ENCODE measurements around the gene RUVBL1.
A peak's percentile ranks its signal among the peaks of the same experiment; 100 is the strongest.

The RUVBL1 gene

DNA sequence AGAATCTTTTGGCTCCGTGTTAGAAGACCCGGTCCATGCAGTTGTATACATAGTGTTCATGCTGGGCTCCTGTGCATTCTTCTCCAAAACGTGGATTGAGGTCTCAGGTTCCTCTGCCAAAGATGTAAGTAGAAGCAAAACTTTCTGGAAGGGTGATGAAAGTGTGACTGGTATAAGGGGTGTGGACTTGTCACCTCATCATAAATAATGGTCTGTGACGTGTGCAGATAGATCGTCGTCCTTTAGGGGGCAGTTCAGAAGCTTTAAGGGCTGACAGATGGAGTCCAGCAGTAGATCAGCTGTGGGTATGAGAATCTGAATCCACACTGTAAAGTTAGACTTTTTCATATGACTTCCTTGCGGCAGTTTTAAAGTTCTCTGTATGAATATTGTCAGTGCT lies 56.1 kb downstream of the RUVBL1 start:
- DNase-seq (ENCODE audit: low read depth in 2 of 2): no peak

DNA sequence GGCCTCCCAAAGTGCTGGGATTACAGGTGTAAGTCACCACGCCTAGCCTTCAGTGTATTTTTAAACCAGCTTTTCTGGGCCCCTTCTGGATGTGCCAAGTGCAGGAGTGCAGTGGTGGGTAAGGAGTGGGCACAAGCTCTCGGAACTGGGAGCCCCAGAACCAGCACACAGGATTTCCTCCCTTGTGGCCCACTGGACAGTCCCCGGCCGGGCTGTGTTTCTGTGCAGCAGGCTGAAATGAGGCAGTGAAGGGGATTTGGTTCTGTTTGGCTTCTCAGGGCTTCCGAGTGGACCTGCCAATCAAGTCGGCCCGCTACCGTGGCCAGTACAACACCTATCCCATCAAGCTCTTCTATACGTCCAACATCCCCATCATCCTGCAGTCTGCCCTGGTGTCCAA lies 56.9 kb downstream of the RUVBL1 start:
- DNase-seq (ENCODE audit: low read depth in 2 of 2): no peak

DNA sequence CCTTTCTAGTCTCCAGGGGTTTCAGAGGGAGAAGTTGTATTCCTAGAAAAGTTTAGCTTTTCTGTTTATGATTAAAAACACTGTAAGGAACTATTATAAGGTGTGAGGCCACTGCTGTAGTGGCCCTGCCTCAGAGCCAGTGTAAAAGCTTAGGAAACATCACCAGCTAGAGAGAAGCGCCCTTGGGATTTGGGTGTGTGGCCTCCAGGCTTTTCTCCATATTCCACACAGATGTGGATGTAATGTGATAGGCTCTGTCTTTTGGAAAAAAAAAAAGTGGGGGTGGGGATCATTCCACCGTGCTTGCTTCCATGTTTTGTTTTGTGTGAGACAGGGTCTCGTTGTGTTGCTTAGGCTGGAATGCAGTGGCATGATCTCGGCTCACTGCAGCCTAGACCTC lies 57.5 kb downstream of the RUVBL1 start:
- no peak for DNase-seq (ENCODE audit: low read depth in 2 of 2)

DNA sequence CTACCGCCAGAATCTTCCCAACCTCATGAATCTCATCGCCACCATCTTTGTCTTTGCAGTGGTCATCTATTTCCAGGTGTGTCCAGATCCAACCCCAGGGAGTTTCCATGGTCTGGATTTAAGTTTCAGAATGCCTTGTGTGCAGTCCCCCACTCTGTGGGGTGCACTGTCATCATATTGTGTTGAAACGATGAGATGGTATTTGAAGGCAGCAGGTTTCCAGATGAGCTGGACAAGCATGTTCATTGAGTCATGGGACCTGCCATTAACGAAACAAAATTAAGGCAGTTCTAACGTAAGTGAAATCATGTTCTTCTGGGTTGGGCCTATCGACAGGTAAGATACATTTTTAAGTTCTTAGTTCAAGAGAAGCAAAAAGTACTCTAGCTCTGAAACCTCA lies 58.6 kb downstream of the RUVBL1 start:
- no peak for DNase-seq (ENCODE audit: low read depth in 2 of 2)

DNA sequence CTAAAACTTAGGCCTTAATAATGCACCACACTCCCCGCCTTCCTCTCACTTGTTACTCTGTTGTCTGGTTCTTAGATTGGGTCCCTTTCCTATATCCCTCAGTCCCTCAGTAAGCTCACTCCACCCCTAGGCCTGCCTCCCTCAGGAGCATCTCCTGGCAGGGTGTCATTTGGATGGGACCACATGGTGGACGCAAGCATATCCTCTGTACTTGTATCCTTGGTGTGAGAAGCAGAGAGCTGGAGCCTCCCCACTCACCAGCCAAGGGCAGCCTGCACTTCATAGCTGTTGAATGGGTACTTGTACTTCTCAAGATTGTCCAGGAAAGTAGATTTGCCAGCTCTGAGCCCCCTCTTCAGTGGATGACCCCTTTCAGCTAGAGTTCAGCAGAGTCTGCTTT lies 59.7 kb downstream of the RUVBL1 start:
- DNase-seq (ENCODE audit: low read depth in 2 of 2): no peak

DNA sequence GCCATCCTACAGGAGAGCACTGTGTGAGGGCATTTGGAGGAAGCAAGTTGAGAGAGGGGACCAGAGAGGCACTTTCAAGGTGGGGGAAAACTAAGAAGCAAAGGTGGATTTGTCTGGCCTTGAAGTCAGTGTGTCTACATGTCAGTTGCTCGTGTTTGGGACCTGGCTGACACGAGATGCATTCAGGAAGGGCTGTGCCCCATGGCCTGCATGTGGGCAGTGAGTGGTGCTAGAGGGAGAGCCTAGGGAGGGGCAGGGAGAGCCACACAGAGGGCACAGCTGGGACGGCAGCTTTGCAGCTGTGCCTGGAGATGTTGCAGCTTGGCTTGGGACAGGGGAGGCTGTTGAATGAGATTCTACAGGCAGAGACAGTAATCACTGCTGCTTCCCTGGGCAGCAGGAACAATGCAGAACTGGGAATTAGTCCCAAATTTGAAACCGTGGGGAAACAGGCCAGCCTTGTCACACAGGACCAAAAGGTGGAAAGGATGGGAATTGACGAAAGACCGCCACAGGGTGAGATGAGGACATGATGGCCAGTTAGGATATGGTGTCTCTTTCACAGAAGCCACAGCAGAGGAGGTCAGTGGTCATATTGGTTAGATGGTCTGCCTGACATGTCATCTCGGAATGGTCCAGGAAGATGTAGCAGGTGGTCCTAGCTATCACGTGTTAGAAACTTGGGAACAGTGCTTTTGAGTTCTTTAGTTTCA lies 61.4 kb downstream of the RUVBL1 start:
- DNase-seq (ENCODE audit: low read depth in 2 of 2): no peak

DNA sequence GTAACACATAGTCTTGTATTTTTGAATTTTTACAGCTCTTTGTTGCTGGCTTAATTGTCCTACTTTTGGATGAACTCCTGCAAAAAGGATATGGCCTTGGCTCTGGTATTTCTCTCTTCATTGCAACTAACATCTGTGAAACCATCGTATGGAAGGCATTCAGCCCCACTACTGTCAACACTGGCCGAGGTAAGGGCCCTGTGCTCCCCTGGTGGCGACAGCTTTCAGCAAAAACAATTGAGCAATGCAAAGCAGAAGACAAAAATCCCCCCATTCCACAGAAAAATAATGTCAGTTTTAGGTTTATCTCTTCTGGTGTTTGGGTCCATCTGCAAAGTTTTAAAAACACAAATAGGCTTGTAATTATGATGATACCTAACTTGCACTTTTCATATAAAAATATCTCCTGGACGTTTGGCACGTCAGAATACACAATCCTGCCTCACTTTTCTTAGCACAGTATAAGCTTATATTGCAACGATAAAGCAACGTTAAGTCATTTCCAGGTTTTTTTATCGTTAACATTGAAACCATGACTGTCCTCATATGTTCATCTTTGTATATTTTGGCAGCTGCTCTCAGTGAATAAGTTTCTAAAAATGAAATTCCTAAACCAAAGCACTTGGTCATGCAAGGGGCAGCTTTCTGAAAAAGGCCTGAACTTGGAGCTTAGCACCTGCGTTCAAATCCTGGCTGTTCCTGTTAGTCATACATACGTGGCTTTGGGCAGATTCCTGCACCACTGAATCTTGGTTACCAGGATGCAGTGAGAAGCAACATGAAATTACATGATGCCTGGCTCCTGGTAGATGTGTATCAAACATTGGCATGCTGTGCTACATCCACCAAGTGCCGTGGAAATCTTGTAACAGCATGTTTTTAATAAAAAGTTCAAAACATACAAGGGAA lies 62.9 kb downstream of the RUVBL1 start:
- no peak for DNase-seq (ENCODE audit: low read depth in 2 of 2)

DNA sequence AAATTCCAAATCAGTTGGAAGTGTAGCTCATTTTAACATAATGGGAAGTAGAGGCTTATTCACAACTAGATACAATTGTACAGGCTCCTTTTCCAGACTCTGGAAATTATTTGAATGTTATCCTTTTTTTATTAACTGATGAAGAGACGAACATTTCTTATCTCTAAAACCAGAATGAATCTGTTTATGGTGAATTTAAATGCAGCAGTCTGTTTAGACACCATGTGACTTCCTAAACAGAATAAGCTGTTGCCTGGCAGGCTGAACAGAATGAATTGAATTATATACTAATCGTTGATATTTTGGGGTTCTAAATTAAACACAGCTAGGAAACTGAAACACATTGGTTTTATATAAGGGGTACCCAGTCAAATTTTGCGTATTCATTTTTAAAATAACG lies 67.4 kb downstream of the RUVBL1 start:
- DNase-seq (ENCODE audit: low read depth in 2 of 2): no peak

DNA sequence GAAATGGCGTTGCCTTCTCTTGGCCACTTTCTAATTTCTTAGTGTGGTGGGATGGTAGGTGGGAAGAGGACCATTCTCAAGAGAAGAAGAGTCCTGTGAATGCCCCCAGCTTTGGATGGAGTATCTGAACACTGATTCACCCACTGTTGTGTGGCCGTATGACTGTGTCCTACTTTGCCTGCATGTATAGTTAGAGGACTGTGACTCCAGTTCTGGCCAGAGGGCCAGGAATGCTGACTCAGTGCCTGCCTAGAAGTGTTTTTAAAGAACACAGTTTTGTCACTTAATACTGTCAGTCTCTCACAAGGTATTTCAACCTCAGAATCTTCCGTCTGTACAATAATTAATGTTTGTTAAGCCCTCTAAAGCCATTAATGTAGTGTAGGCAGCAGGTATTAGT lies 69.2 kb downstream of the RUVBL1 start:
- DNase-seq (ENCODE audit: low read depth in 2 of 2): no peak

DNA sequence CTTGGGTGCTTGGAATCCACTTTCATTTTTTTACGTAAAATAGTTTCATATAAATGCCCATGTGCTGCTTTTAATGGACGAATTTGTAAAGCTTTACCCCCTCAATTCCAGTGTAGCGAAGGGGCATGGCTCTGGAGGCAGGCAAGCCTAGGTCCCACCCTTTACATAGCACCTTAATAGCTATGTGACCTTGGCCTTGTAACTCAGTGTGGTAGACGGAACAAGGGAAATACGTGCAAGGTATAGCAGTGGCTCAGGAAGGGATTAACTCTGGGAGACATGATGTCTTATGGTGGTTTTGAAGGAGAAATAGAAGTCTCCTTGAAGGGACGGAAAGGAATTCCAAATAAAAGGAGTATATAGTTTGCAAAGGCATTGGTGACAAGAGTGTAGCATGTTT lies 70.0 kb downstream of the RUVBL1 start:
- DNase-seq (ENCODE audit: low read depth in 2 of 2): no peak

DNA sequence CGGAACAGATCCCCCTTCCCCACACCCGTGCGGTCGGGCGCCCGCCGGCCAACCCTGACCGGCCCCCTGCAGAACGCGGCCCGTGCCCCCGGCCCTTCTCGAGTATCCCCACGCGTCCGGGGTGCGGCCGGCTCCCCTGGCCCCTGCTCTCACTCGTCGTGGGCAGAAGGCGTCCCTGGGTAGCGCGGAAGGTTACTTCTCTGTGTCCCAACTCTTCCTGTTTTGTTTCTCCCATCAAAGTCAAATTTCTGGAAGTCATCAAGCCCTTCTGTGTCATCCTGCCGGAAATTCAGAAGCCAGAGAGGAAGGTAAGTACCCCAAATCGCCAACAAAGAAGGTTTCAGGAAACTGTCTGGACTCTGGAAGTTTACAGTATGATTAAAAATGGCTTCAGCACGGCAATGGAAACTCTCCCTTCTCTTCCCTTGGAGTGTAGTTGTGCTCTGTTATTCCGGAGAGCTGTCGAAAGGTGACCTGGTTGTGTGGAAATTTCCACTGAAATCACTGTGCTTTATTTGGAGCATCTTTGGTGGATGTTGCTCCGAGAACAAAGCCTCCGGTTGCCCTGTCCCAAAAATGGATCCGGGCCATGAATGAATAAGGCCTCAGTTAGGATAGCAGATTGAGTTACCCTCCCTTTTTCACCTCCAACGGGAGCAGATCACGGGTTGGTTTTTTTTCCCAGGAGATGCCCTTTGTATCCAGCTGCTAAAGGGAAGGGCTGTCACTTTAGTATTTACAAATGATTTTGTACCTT lies 70.8 kb downstream of the RUVBL1 start:
- DNase-seq (ENCODE audit: low read depth in 2 of 2): no peak

DNA sequence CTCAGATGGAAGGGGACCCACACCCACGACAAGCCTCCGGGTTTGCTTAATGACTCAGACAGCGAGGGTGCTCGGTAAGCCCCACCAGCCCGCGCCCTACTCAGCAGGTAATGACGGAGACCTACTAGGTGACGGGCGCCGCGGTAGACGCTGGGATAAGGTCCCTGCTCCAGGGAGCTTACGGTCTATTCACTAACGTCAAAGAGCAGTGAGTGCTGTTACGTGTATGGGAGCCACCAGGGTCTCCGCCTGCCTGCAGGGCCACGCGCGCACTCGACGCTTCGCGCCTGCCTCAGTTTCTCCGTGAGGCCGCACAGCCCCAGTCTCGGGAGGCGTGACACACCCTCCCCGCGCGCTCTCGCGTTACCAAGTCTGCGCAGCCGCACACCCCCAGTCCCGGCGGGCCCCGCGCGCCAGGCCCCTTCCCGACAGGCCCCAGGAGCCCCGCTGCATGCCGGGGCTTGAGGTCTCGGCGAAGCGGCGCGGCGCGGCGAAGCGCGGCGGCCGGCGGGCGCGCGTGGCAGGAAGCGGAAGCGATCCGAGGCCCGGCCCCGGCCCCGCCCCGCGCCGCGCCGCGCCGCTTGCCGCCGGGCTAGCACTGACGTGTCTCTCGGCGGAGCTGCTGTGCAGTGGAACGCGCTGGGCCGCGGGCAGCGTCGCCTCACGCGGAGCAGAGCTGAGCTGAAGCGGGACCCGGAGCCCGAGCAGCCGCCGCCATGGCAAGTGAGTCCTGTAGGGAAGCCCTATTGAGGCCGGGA lies 71.6 kb downstream of the RUVBL1 start, which contains the start of gene SEC61A1:
SEC61A1 (plus strand) TSS at position 601 of the 758 bp plus-strand sequence; CDS start at position 717, 116 bp downstream.
- DNase-seq (ENCODE audit: low read depth in 2 of 2): peak; percentile 91 to 92

DNA sequence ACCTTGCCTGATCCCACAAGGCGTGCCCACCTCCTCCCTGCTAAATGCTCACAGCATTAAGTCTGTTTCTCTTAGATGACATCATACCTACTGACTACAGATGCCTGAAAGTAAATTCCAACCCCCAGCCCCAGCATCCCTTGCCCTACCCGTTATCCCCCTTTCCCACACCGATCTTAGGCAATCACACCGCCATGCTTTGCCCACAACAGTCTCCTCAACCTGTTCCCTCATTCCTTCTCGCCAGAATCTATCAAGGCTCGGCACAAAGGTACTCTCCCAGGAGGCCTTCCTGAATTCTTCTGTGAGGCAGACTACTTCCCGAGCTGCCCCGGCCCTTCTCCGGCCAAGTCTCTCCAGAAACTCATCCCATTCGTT lies 72.2 kb downstream of the RUVBL1 start:
- no peak for DNase-seq (ENCODE audit: low read depth in 2 of 2)

DNA sequence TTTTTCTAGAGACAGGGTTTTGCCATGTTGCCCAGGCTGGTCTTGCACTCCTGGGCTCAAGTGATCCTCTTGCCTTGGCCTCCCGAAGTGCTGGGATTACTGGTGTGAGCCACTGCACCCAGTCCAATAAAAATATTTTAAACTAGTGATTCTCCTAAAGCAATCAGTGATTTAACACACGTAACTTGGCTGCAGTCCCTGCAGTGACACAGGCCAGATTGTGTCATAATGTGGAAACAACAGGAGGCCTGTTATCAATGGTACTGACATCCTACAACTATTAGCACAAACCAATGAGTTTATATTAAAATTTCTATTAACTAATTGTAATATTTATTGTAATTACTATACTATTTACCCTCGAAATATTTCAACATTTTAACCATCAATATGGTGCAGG lies 73.0 kb downstream of the RUVBL1 start:
- DNase-seq (ENCODE audit: low read depth in 2 of 2): no peak

DNA sequence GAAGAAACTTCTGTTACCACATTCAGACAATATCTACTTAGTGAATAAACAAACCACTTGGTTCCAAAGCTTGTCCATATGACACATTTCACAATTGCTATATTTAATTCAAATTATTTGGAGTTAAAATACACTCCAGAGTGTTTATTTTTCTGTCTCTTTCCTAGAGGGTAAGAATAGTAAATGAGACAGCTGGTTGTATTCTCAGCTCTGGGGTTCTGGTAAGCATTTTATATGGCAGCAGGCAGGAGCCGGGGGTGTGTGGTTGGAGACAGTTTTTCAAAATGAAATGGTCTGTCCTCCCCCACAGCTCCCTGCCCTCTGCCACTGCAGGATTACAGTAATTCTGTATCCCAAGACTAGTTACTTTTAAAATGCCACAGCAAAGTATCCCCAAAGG lies 82.3 kb downstream of the RUVBL1 start:
- no peak for DNase-seq (ENCODE audit: low read depth in 2 of 2)

DNA sequence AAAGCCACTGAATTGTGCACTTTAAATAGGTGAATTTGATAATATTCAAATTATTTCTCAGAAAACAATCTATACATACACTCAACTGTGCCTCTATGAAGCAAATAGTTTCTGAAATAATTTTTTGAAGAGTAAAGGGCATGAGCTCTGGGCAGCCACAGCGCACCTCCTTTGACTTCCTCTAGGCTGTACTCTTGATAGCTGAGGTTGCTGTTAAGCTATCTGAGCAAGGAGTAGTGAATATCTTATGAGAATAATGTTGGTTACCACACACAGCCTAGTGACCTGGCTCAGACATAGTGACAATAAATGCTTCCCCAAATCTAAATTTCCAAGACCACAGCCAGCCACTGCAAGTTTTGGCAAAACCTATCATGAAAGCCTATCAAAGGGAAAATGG lies 83.0 kb downstream of the RUVBL1 start:
- no peak for DNase-seq (ENCODE audit: low read depth in 2 of 2)

DNA sequence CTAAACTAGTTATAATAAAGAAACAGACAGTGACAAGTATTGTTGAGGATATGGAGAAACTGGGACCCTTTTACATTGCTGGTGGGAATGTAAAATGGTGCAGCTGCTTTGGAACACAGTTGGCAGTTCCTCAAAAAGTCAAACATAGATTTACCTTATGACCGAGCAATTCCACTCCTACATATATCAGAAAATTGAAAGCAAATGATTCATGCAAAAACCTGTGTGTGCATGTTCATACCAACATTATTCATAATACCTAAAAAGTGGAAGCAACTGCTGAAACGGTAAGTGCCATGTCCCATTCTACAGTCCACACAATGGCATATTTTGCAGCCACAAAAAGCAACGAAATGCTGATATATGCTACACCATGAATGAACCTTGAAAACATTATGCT lies 83.6 kb downstream of the RUVBL1 start:
- DNase-seq (ENCODE audit: low read depth in 2 of 2): no peak

DNA sequence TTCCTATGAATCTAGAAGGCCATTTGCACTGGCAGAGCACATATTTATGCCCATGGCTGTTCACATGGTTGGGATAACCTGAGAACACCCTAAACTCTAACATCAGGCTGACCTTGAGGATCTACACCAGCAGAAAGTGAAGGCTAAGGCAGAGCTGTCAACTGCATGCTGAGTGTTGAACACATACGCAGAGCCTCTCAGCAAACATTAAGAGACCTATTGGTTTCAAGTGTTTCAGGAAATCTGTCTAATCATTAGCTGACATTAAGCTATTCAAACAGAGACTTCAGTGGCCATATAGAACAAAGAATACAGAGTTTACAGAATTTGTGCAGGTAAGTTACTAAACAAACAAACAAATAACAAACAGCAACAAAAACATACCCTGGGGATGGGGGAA lies 87.5 kb downstream of the RUVBL1 start:
- DNase-seq (ENCODE audit: low read depth in 2 of 2): no peak

DNA sequence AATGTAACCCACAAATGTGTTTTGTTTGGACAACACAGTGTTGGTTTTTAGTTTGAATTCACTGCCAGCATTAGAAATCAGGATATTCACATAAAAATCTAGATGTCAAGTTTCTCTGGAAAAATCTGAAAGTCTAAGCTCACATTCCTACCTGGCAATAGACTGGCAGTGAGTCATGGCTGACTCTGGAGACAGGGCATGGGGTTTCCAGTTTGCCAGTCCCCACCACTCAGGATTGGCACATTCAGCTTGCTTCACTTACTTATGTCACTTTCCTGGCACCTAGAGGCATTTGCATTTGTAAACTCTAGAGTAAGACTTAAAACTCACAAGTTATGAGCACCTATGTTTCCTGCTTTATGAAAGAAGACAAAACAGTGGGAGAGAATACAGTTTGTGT lies 90.5 kb downstream of the RUVBL1 start:
- no peak for DNase-seq (ENCODE audit: low read depth in 2 of 2)

All from stimulated activated CD8-positive, alpha-beta memory T cell treated with anti-CD3 and anti-CD28 coated beads, Interleukin-7, amount 100 ng/mL, for 1 hour (primary cell).